ENCODE results near the gene RPS2. TPM values are rescaled to one million over a fixed set of nuclear protein-coding genes. Genes with fewer than 3 reads are reported as not detected.

RPS2 gene
- total and polyA plus RNA-seq, 2 donors (not counting 1 experiment from before 2014, with no cell fraction given), result 3,261 to 6,138 TPM

GRCh38 chr16:1942047-1942809, 22.4 kb downstream of the RPS2 start:
- intact Hi-C loops (cut with micrococcal nuclease), result loop anchor here (1.0 to 10.0 kb wide), 2 partner anchors 13 to 53 kb away; no protein-coding TSS in a partner anchor
- peak overlapping the region; percentile 37 for H3K27ac Mint-ChIP-seq
- DNase-seq (peak; percentile 46), ATAC-seq (ENCODE audit: low read depth) (no peak)
- H3K4me1 Mint-ChIP-seq, result peaks cover 21% of the 10 kb centered on the region
- no peaks in the 10 kb centered on the region for H3K79me2 ChIP-seq (ENCODE audit: control insufficient read depth, insufficient read depth, low read length)
- no peaks in the 10 kb centered on the region for H3K9me3 ChIP-seq (ENCODE audit: control extremely low read depth in 1 of 3, control insufficient read depth in 2 of 3, insufficient read depth in 1 of 3, low read length in 2 of 3)
- H3K4me1 ChIP-seq (ENCODE audit: control insufficient read depth in 2 of 2, insufficient read depth in 2 of 2, low read length in 2 of 2), result peaks cover 14 to 19% of the 10 kb centered on the region in 2 donors
- H3K9ac ChIP-seq (ENCODE audit: low read length), result peak overlapping the region; percentile 82
- 19% methylated on average over 12 of the region's 17 CpGs for WGBS (ENCODE audit: insufficient coverage)
- peak overlapping the region; percentile 90 for H3K4me3 Mint-ChIP-seq
- no peaks in the 10 kb centered on the region for H3K9me3 Mint-ChIP-seq (ENCODE audit: insufficient read depth)
- CTCF ChIA-PET, result interaction anchor here (1.7 kb wide), 1 partner anchor 14 kb away, joined by 5 read pairs; no protein-coding TSS in a partner anchor
- peak overlapping the region; percentile 91 for H2AFZ ChIP-seq (ENCODE audit: insufficient read depth, low read depth, low read length, poor library complexity, severe bottlenecking)
- H3K4me3 ChIP-seq (ENCODE audit: control extremely low read depth in 1 of 5, extremely low read depth in 1 of 5, insufficient read depth in 1 of 5, low read depth in 2 of 5, low read length in 4 of 5), result peak overlapping the region; percentile 42 to 83 (median 73)
- peak overlapping the region in 1 of 2 donors; percentile 45 for H3K27ac ChIP-seq (ENCODE audit: low read length in 2 of 2)
- H3K36me3 ChIP-seq (replicated peaks in 1 of 2; ENCODE audit: control extremely low read depth in 1 of 2, control insufficient read depth in 1 of 2, extremely low read depth in 1 of 2, insufficient read depth in 2 of 2, low read length in 1 of 2), result peaks cover 0 to 12% of the 10 kb centered on the region in 2 experiments
- H3K27me3 Mint-ChIP-seq, result no peaks in the 10 kb centered on the region
- H3K27me3 ChIP-seq (replicated peaks in 1 of 4; ENCODE audit: control extremely low read depth in 1 of 4, control insufficient read depth in 3 of 4, insufficient read depth in 4 of 4, low read length in 3 of 4), result no peaks in the 10 kb centered on the region
- POLR2A ChIA-PET, result interaction anchor here (0.8 to 0.9 kb wide), 2 partner anchors 10 to 49 kb away, joined by 3 read pairs; no protein-coding TSS in a partner anchor
- TF ChIP-seq EZH2 (IDR thresholded peaks at IDR 0.05; ENCODE audit: borderline replicate concordance, insufficient read depth, low read depth, low read length, poor library complexity, severe bottlenecking), result no peak
- TF ChIP-seq, protein P1, sequence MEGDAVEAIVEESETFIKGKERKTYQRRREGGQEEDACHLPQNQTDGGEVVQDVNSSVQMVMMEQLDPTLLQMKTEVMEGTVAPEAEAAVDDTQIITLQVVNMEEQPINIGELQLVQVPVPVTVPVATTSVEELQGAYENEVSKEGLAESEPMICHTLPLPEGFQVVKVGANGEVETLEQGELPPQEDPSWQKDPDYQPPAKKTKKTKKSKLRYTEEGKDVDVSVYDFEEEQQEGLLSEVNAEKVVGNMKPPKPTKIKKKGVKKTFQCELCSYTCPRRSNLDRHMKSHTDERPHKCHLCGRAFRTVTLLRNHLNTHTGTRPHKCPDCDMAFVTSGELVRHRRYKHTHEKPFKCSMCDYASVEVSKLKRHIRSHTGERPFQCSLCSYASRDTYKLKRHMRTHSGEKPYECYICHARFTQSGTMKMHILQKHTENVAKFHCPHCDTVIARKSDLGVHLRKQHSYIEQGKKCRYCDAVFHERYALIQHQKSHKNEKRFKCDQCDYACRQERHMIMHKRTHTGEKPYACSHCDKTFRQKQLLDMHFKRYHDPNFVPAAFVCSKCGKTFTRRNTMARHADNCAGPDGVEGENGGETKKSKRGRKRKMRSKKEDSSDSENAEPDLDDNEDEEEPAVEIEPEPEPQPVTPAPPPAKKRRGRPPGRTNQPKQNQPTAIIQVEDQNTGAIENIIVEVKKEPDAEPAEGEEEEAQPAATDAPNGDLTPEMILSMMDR (IDR thresholded peaks at IDR 0.05), result no peak
- peak overlapping the region; percentile 81 for H3K4me2 ChIP-seq (replicated peaks; ENCODE audit: low read depth, low read length, poor library complexity, severe bottlenecking)
- no peaks in the 10 kb centered on the region for H4K20me1 ChIP-seq (ENCODE audit: control insufficient read depth, insufficient read depth, low read length, poor library complexity, severe bottlenecking)
